ENCODE data around the gene DNASE1. TPM values are rescaled to one million over a fixed set of nuclear protein-coding genes. Genes with fewer than 3 reads are reported as not detected.

The DNASE1 gene
- polyA plus RNA-seq (2012; ENCODE audit: insufficient read length, low read depth) = 6.1 TPM

GRCh38 chr16:3654249-3654991 lies at the start of gene DNASE1:
DNASE1 (plus strand) TSS chr16:3654691; CDS start chr16:3655374, 683 bp downstream.
- TF ChIP-seq REST (IDR thresholded peaks at IDR 0.05; ENCODE audit: insufficient read depth in 1 of 2, low read depth in 2 of 2, low read length in 2 of 2) (no peak), POLR2AphosphoS5 (IDR thresholded peaks at IDR 0.05; ENCODE audit: low read depth, low read length) (peak; percentile 23; the same call in 1 of the 2 replicates)

GRCh38 chr16:3606441-3606840 lies 48.0 kb upstream of the DNASE1 start:
- TF ChIP-seq REST (IDR thresholded peaks at IDR 0.05; ENCODE audit: insufficient read depth in 1 of 2, low read depth in 2 of 2, low read length in 2 of 2) (no peak), POLR2AphosphoS5 (IDR thresholded peaks at IDR 0.05; ENCODE audit: low read depth, low read length) (no peak), TAF1 (IDR thresholded peaks at IDR 0.05; ENCODE audit: borderline replicate concordance, insufficient read depth, low read length) (no peak)

GRCh38 chr16:3607161-3607560 lies 47.3 kb upstream of the DNASE1 start:
- TF ChIP-seq REST (IDR thresholded peaks at IDR 0.05; ENCODE audit: insufficient read depth in 1 of 2, low read depth in 2 of 2, low read length in 2 of 2) = no peak
- TF ChIP-seq SIN3A (IDR thresholded peaks at IDR 0.05; ENCODE audit: borderline replicate concordance, insufficient read depth, low read length) = no peak
- TF ChIP-seq POLR2AphosphoS5 (IDR thresholded peaks at IDR 0.05; ENCODE audit: low read depth, low read length) = no peak
- TF ChIP-seq FOXP2 (optimal IDR thresholded peaks at IDR 0.05; ENCODE audit: borderline replicate concordance, extremely low read depth, extremely low read length, insufficient read depth) = no peak
- no peak for TF ChIP-seq TAF1 (IDR thresholded peaks at IDR 0.05; ENCODE audit: borderline replicate concordance, insufficient read depth, low read length)

GRCh38 chr16:3607634-3608033 lies 46.9 kb upstream of the DNASE1 start:
- TF ChIP-seq TAF1 (IDR thresholded peaks at IDR 0.05; ENCODE audit: borderline replicate concordance, insufficient read depth, low read length) (no peak), REST (IDR thresholded peaks at IDR 0.05; ENCODE audit: insufficient read depth in 1 of 2, low read depth in 2 of 2, low read length in 2 of 2) (no peak), FOXP2 (optimal IDR thresholded peaks at IDR 0.05; ENCODE audit: borderline replicate concordance, extremely low read depth, extremely low read length, insufficient read depth) (no peak), POLR2AphosphoS5 (IDR thresholded peaks at IDR 0.05; ENCODE audit: low read depth, low read length) (no peak)

GRCh38 chr16:3608069-3608468 lies 46.4 kb upstream of the DNASE1 start:
- TF ChIP-seq REST (IDR thresholded peaks at IDR 0.05; ENCODE audit: insufficient read depth in 1 of 2, low read depth in 2 of 2, low read length in 2 of 2) = no peak
- no peak for TF ChIP-seq TAF1 (IDR thresholded peaks at IDR 0.05; ENCODE audit: borderline replicate concordance, insufficient read depth, low read length)
- no peak for TF ChIP-seq POLR2AphosphoS5 (IDR thresholded peaks at IDR 0.05; ENCODE audit: low read depth, low read length)
- TF ChIP-seq FOXP2 (optimal IDR thresholded peaks at IDR 0.05; ENCODE audit: borderline replicate concordance, extremely low read depth, extremely low read length, insufficient read depth) = no peak
- TF ChIP-seq SIN3A (IDR thresholded peaks at IDR 0.05; ENCODE audit: borderline replicate concordance, insufficient read depth, low read length) = no peak
